CD4-positive, alpha-beta T cell treated with Interleukin-6 at 100 ng/mL for 8 hours (primary cell): ENCODE measurements around the gene PRKG1.
"Not testable (repeated sequence)": the region's sequence is repeated elsewhere in the genome, so short reads cannot be mapped to it uniquely, and the experiment has no call there.

ENCODE experiments used
- DNase-seq: peaks from one replicate; pipeline ENCODE4 v3.0.0-alpha.2; 2020; ENCODE audit warnings: mixed read lengths, low spot score

The PRKG1 gene

DNA sequence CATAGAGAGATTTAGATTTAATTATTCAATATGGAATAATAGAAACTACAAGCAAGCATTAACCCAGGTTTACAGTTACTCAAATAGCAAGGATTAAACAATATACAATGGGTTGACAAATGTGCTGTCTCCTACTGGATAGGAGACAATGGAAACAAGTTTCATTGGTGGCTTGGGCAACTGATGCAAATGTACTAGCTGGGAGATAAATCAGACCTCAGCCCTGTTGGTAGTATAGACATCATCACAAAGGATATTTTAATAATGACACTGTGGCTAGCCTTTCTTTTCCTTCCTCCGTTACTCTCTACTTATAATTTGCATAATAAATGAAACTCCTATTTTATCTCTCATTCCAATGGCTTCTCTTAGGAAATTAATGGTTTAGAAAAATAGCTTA lies 1143.2 kb downstream of the PRKG1 start:
- DNase-seq = no peak

- no peak for DNase-seq
Observed at GRCh38 chr10:52220947-52221346, 1146.7 kb downstream of the PRKG1 start.

DNA sequence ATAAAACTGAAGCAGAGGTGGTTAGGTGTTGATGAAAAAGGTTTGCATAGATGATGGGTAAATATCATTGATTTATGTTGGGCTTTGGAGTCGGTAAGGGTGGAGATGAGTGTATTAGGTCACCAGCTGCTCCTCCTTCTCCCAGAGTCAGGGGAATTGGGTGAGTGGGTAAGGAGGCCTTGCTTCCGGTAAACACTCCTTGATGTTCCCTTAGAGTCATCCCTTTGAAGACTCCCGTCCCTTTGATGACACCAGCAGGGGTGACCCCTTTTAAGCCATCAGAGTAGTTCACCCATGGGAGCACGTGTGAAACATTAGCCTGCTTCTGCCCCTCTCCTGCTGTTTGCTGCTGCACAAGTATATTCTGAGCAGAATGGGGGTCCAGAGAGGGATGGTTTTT lies 1147.6 kb downstream of the PRKG1 start:
- DNase-seq = no peak

GRCh38 chr10:52226197-52226847 lies 1152.0 kb downstream of the PRKG1 start:
- no peak for DNase-seq

DNA sequence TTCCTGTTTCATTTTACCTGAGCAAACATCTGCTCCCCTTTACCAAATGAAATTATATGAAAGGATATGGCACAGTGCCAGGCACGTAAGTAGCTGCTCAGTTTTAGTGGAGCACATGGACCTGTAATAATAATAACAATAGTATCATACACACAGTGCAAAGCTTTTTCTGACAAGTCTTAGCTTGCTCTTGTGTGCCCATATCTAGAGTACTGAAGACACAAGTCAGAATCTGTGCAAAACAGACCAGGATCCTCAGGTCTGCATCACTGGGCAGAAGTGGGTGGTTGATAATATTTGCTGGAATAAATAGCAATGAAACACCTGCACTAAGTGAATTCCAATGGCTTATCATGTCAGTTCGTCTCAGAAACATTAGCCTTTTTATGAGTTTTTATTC lies 1154.3 kb downstream of the PRKG1 start:
- no peak for DNase-seq

GRCh38 chr10:52229291-52229931 lies 1155.1 kb downstream of the PRKG1 start:
- no peak for DNase-seq

DNA sequence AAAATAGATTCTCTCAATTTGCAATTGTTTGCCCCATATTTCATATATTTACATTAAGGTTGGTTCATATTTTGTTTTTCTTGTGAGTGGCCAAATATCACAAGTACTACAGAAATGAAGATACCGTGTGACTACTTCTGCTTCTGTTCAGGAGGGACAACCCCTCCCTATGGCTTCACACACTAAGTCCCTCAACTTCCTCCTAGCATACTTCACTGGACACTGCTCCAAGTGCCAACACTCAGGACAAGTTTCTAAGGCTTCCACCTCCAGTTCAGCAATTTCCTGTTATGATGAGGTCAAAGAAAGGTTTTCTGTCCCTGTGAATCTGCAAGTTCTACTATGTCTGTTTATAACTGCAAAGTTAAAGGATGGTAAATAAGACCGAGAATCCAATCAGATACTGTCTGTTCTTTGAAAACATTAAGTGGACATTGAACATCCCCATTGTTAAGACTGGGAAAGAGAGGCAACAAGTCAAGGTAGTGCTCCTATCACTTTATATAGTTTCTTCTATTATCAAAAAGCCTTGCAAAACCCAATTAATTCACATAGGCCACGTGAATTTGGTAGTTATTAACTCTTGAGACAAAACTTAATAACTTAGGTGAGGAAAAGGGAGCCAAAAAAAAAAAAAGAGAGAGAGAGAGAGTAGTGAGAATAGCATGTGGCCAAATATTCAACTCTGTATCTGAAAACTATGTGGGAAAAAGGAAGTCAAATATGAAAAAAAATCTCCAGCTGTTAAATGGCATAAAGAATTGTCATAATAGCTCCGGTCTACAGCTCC lies 1158.5 kb downstream of the PRKG1 start:
- DNase-seq = no peak

GRCh38 chr10:52233351-52233991 lies 1159.2 kb downstream of the PRKG1 start:
- DNase-seq = not testable (repeated sequence)

- DNase-seq = no peak
Observed at GRCh38 chr10:52239771-52240170, 1165.5 kb downstream of the PRKG1 start.

DNA sequence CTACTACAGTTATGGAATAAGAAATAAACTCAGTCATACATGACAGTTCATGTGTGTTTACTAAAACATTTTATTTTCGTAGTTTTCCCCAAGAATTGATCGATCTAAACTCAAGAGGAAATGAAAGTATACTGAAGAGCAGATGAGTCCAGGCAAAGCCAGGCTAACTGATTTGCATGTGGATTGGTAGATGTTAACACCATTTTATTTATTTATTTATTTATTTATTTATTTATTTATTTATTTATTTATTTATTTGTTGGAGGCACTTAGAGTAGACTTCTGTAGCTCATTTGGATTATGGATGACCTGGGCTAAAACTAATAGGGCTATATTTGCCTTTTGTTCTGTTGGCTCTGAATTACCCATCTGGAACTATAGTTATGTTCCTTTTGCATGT lies 1171.3 kb downstream of the PRKG1 start:
- DNase-seq = no peak

DNA sequence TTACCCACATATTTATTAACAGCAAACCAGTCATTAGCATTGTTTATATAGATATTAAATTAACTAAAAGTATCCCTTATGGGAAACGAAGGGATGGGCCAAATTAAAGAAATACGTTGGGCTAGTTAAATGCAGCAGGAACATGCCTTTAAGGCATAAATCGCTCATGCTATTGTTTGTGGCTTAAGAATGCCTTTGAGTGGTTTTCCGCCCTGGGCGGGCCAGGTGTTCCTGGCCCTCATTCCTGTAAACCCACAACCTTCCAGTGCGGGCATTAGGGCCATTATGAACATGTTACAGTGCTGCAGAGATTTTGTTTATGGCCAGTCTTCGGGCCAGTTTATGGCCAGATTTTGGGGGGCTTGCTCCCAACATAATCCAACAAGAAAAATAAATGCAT lies 1173.6 kb downstream of the PRKG1 start:
- not testable (repeated sequence) for DNase-seq

- no peak for DNase-seq
Observed at GRCh38 chr10:52248697-52249306, 1174.5 kb downstream of the PRKG1 start.

DNA sequence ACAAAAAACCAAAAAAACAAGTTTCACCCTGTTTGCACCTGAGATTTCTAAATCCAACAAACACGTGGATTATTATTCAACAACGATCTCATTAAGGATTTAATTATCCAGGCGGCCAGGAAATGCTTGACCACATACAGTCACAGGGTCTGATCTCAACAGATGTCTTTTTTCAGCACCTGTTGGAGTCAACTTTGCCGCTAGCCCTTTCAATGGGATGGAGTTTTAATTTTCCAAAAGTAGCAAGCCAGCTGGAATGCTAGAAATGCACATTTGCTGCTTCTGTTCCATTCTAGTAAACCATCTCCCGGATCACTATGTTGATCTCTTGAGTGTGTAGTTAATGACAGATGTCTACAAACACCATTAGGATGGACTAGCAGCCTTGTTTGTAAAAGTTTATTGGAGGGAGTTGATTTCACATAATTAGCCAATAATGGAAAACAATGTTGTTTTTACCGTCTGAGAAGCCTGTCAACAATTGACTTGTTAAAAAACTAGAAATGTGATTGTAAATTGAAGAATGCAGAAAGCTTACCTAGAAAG lies 1175.6 kb downstream of the PRKG1 start:
- DNase-seq = no peak

- no peak for DNase-seq
Observed at GRCh38 chr10:52250510-52250909, 1176.2 kb downstream of the PRKG1 start.

DNA sequence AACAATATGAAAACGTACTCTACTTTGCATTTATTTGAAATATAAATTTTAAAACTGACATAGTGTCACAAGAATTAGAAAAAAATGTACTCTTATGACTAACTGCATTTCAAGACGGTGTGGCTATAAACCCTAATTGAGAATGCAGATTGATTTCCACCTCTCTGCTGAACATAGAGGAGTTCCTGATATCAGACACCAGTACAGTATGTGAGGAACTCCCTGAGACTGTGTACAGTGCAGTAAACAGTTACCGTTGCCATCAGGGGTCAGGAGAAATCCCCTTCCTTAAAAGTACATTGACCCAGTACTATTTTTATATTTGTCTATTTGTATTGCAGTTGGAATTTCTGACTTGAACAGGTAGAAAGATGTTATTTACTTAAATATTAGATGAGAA lies 1178.0 kb downstream of the PRKG1 start:
- DNase-seq = no peak

GRCh38 chr10:52256832-52257691 lies 1182.8 kb downstream of the PRKG1 start:
- DNase-seq = no peak

- DNase-seq = no peak
Observed at GRCh38 chr10:52257692-52258075, 1183.4 kb downstream of the PRKG1 start.

GRCh38 chr10:52258799-52259425 lies 1184.6 kb downstream of the PRKG1 start:
- no peak for DNase-seq

GRCh38 chr10:52259426-52259812 lies 1185.1 kb downstream of the PRKG1 start:
- no peak for DNase-seq

DNA sequence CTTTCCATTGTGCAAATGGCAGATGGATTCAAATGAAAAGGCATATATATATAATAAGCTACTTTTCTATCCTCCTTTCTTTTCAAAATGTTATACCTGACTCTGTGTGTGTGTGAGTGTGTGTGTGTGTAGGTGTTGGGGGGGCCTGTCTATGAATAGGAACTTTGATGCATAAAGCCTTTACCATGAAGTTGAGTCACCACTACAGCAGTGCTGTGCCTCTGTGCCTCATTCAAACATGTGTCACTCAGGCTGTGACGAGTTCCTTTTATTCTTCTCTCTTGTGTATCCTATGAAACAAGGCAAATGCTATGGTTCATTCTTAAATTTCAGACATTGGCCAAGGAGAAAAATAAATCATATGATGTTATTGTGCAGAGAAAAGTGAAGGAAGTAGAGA lies 1187.1 kb downstream of the PRKG1 start:
- no peak for DNase-seq
